SK-N-MC (cell line): ENCODE results near the gene CLEC16A.

Experiments
- EZH2 ChIP-seq: fragments of 200-600 bp; sonication (generic); IDR thresholded peaks from one replicate; pipeline ENCODE4 v1.6.1; 2017; ENCODE audit warnings: antibody characterized with exemption
- POLR2AphosphoS5 ChIP-seq: IDR thresholded peaks from 2 replicates; pipeline ENCODE4 v1.6.1; 2012; ENCODE audit warnings: mild to moderate bottlenecking, low read depth, low read length, borderline replicate concordance

DNA sequence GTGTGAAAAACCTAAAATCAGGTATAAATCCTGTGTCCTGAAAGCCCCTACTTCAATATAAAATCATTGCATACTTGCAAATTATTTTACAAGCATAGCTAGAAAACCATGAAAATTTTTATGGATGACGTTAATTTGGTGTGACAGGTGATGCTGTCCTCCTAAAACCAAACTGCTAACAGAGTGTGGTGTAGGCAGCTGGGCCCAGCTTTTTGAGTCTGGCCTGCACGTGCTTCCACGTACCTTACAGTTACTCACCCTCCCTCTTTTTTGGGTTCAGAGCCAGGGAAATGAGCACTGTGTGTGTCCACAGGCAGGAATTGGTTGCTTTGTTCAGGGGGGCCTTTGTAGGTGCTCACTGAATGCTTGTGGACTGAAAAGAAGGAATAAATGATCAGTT lies 36.4 kb downstream of the CLEC16A start:
- TF ChIP-seq POLR2AphosphoS5 (no peak), EZH2 (no peak)
